ENCODE results near the gene XIRP2.
"Not testable (repeated sequence)": the region's sequence is repeated elsewhere in the genome, so short reads cannot be mapped to it uniquely, and the experiment has no call there.

Gene XIRP2

GRCh38 chr2:167059173-167059572 lies 170.9 kb downstream of the XIRP2 start:
- DNase-seq, result no peak

DNA sequence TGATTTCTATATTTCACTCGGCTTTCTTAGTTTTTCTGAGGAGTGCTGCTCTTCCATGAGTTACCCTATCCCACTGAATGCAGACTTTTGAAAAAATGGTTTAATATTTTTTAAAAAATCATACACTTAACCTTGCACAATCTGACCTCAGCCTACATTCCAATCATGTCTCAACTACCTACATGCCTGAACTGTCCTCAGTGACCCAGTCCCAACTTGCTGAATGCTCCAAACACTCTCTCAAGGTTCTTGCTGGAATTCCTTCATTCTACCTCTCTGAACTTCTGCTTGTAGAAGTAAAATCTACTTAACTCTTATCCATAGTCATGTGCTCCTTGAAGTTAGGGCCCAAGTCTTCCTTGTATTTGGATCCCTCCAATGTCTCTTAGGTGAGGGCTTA lies 181.6 kb downstream of the XIRP2 start:
- no peak for DNase-seq

DNA sequence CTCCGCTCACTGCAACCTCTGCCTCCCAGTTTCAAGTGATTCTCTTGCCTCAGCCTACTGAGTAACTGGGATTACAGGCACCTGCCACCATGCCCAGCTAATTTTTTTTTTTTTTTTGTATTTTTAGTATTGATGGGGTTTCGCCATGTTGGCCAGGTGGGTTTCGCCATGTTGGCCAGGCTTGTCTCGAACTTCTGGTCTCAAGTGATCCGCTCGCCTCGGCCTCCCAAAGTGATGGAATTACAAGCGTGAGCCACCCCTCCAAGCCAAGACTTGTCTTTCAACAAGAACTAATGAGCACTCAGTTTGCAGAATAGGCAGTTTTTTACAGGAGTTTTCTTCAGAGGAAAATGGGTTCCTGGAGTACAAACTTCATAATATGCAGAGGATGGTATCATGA lies 187.4 kb downstream of the XIRP2 start:
- not testable (repeated sequence) for DNase-seq

- not testable (repeated sequence) for DNase-seq
These were observed 210.7 kb downstream of the XIRP2 start for GRCh38 chr2:167098931-167099330.

GRCh38 chr2:167100506-167100905 lies 212.2 kb downstream of the XIRP2 start:
- DNase-seq, result no peak

GRCh38 chr2:167103028-167103756 lies 214.9 kb downstream of the XIRP2 start:
- no peak for DNase-seq

- DNase-seq, result no peak
These were observed 215.5 kb downstream of the XIRP2 start for GRCh38 chr2:167103757-167104133.

- no peak for DNase-seq
These were observed 216.4 kb downstream of the XIRP2 start for GRCh38 chr2:167104691-167105090.

DNA sequence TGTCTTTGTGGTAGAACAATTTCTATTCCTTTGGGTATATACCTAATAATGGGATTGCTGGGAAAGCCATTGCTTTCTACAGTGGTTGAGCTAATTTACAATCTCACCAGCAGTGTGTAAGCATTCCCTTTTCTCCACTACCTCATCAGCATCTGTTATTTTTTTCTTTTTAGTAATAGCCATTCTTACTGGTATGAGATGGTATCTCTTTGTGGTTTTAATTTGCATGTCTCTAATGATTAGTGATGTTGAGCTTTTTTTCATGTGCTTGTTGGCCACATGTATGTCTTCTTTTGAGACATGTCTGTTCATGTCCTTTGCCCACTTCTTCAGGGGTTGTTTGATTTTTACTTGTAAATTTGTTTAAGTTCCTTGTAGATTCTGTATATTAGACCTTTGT lies 221.4 kb downstream of the XIRP2 start:
- not testable (repeated sequence) for DNase-seq

DNA sequence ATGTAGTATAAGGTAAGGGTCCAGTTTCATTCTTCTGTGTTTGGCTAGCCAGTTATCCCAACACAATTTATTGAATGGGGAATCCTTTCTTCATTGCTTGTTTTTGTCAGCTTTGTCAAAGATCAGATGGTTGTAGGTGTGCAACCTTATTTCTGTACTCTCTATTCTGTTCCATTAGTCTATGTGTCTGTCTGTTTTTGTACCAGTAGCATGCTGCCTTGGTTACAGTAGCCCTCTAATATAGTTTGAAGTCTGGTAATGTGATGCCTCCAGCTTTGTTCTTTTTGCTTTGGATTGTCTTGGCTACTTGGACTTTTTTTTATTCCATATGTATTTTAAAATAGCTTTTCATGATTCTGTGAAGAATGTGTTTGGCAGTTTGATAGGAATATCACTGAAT lies 222.1 kb downstream of the XIRP2 start:
- no peak for DNase-seq

- peak; percentile 23 for DNase-seq
These were observed 225.7 kb downstream of the XIRP2 start for GRCh38 chr2:167114018-167114417.

- no peak for DNase-seq
These were observed 227.3 kb downstream of the XIRP2 start for GRCh38 chr2:167115541-167115940.

GRCh38 chr2:167122389-167122788 lies 234.1 kb downstream of the XIRP2 start:
- DNase-seq, result no peak

- no peak for DNase-seq
These were observed 237.9 kb downstream of the XIRP2 start for GRCh38 chr2:167126165-167126564.

GRCh38 chr2:167127135-167127534 lies 238.9 kb downstream of the XIRP2 start:
- DNase-seq, result peak; percentile 9

- DNase-seq, result no peak
These were observed 239.8 kb downstream of the XIRP2 start for GRCh38 chr2:167128130-167128529.

GRCh38 chr2:167132066-167132465 lies 243.8 kb downstream of the XIRP2 start:
- DNase-seq, result no peak

- DNase-seq, result no peak
These were observed 244.8 kb downstream of the XIRP2 start for GRCh38 chr2:167132906-167133555.

DNA sequence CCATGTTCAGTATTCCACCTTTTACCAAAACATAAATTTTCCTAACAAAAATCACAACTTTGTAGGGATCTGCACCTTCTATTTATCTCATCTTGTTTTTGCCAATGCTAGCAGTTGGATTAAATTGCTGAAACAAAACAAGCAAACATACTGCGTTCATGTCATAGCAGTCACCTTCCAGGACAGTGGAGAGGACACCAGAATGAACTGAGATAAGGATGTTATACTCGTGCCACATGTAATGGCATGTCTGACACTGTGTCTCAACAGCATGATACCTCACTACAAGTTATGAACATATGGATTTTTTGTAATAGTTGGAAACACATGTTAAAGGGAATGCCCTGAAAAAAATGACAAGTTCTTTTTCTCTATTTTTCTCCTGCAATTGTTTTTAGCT lies 245.3 kb downstream of the XIRP2 start:
- no peak for DNase-seq

GRCh38 chr2:167134381-167135072 lies 246.2 kb downstream of the XIRP2 start:
- DNase-seq, result no peak

DNA sequence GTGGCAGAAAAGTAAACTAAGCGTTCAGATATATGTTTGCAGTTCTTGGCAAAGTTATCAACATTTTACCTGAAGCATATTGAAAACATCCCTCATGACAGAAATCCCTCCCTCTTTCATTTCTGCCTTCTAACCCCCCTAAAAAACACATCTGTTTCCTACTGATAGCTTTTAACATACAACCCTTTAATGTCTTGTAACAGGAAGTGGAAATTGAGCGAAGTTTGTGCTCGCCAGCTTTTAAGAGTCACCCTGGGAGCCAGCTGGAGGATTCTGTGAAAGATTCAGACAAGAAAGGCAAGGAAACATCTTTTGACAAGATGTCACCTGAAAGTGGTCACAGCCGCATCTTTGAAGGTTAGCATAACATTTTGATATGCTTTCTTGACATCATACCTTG lies 247.4 kb downstream of the XIRP2 start:
- no peak for DNase-seq

DNA sequence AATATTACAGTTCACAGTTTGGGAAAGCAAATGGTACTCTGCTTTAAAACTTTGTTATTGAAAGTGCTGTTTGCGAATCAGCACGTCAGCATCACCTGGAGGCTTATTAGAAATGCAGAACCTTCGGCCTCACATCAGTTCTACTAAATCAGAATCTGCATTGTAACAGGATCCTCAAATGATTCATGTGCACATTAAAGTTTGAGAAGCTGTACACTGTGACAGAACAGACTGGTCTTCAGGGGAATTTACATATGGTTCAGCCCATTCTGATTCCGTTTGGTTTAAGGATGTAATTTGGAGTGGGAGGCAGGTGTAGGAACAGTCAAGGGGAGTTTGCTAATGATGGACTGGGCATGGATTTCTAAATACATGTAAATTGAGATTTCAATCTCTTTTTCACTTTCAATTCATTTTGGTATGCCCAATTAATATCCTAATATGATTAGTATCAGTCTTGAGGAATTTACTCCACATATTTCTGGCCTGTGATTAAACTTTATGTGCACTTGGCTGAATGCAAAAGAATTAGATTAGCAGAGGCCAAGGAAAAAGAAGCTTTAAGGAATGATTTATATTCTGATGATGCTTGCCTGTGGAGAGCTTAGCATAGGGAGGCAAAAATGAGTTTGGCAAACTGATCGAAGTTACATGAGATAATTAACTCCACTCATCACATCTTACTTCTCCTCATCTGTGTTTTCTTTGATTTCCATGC lies 248.8 kb downstream of the XIRP2 start:
- DNase-seq, result no peak

GRCh38 chr2:167140330-167140729 lies 252.1 kb downstream of the XIRP2 start:
- DNase-seq, result no peak

All from suppressor macrophage treated with lipopolysaccharide for 4 hours (primary cell).